ENCODE data around the gene C9orf72.
"Not testable (repeated sequence)": the region's sequence is repeated elsewhere in the genome, so short reads cannot be mapped to it uniquely, and the experiment has no call there.

Gene C9orf72

DNA sequence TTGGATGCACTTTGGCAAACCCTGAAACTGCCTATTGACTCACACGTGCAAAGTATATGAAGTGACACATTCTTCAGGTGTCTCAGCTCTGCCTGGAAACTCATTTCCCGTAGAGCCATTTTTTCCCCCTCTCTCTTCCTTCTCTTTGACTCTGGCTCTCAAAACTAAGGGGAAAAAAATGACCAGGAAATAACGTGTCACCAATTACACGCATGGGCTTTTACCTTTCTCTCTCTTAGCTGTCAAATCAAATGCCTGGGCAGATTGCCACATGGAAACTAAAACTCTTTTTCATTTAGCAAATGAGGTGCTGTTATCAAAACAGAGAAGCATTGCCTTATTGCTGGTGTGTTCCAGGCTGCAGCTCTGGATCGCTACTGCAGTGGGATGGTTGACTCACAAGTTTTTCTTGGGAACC, 67.5 kb downstream of the C9orf72 start:
- no peak overlapping the region for H3K4me3 ChIP-seq (ENCODE audit: low read depth, low read length)
- DNase-seq (ENCODE audit: low read depth): no peak
- TF ChIP-seq, protein P1, sequence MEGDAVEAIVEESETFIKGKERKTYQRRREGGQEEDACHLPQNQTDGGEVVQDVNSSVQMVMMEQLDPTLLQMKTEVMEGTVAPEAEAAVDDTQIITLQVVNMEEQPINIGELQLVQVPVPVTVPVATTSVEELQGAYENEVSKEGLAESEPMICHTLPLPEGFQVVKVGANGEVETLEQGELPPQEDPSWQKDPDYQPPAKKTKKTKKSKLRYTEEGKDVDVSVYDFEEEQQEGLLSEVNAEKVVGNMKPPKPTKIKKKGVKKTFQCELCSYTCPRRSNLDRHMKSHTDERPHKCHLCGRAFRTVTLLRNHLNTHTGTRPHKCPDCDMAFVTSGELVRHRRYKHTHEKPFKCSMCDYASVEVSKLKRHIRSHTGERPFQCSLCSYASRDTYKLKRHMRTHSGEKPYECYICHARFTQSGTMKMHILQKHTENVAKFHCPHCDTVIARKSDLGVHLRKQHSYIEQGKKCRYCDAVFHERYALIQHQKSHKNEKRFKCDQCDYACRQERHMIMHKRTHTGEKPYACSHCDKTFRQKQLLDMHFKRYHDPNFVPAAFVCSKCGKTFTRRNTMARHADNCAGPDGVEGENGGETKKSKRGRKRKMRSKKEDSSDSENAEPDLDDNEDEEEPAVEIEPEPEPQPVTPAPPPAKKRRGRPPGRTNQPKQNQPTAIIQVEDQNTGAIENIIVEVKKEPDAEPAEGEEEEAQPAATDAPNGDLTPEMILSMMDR (conservative IDR thresholded peaks at IDR 0.05; ENCODE audit: low read depth, low read length): no peak

DNA sequence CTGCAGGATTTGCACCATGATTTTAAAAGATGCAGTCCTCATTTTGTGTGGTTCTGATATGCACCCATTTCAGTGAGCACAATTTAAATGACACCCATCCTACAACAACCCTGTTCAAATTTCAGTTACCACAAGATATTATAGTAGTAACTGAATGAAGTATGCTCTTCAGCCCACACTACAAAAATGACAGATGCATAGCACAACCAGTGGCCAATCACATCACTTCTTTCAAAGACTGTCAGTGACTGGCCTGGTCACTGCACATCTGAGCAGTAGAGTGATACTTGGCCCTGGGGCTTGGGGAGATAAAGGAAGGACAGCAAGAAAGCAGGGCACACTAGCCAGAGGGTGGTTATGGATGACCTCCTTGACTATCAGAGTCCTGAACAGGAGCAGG, 69.0 kb downstream of the C9orf72 start:
- no peak overlapping the region for H3K4me3 ChIP-seq (ENCODE audit: low read depth, low read length)
- no peak for DNase-seq (ENCODE audit: low read depth)
- TF ChIP-seq, protein P1 (conservative IDR thresholded peaks at IDR 0.05; ENCODE audit: low read depth, low read length): no peak

DNA sequence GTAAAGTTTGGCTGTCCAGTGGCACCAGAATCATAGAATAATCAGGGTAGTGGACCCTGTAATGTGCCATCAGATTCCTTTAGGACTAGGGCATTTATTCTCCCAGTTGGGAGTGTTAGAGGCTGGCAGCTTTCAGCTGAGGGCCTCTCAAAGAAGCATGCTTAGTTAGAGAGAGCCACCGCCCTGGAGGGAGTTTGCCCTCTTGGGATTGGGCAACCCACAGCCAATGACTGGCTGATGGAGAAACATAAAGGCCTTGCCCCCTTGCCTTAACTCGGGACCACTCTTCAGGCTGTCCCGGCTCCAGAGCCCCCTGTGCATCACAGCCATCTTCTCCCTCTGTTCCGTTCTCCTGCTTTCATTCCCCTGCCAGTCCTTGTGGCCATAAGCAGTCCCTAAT, 69.7 kb downstream of the C9orf72 start:
- no peak overlapping the region for H3K4me3 ChIP-seq (ENCODE audit: low read depth, low read length)
- no peak for DNase-seq (ENCODE audit: low read depth)
- TF ChIP-seq, protein P1 (conservative IDR thresholded peaks at IDR 0.05; ENCODE audit: low read depth, low read length): no peak

DNA sequence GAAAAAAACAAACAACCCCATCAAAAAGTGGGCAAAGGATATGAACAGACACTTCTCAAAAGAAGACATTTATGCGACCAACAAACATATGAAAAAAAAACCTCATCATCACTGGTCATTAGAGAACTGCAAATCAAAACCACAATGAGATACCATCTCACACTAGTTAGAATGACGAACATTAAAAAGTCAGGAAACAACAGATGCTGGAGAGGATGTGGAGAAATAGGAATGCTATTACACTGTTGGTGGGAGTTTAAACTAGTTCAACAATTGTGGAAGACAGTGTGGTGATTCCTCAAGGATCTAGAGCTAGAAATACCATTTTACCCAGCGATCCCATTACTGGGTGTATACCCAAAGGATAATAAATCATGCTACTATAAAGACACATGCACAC, 72.4 kb downstream of the C9orf72 start:
- H3K4me3 ChIP-seq (ENCODE audit: low read depth, low read length); DNase-seq (ENCODE audit: low read depth): not testable (repeated sequence)

DNA sequence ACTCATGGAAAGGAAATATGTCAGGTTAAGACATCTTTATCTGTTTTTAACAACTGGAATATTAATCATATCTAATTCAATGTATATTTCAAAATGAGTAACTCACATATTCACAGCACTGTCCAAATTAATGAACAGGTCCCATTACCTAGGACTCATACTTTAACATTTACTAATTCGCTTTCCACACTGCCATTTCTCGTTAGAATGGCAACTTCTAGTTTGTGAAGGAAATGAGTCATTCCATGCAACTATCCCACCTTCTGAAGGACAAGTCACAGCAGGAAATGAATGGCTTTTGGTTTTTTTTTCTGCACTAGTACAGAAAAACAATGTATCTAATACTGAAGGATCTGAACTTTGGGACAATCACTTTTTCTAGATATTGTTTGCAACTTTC, 73.8 kb downstream of the C9orf72 start:
- peak; percentile 47 for DNase-seq (ENCODE audit: low read depth)
- TF ChIP-seq, protein P1 (conservative IDR thresholded peaks at IDR 0.05; ENCODE audit: low read depth, low read length): no peak

DNA sequence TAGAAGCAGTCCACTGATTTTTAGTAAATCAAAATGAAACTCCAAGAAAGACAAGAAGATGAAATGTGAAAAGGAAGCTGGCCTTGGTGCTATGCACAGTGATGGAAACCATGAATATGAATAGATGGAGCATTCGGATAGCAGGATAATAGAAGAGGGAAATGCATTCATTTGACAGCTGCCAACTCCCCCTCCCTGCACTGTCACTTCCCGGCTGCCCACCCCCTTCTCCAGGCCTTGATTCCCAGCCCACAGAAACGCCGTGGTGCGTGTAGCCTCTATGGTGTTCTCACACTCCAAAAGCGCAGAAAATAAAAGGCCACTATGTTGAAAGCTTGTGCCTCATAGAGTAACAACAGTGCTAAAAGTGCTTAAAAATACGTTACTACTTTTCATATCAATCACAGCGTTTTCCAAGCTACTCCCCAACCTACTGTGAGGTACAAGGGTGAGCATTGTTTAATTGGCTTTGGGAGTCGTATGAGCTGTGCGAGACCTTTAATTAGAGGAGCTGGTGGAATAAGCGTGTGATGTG, 75.3 kb downstream of the C9orf72 start:
- H3K4me3 ChIP-seq (ENCODE audit: low read depth, low read length): no peak overlapping the region
- DNase-seq (ENCODE audit: low read depth): no peak
- TF ChIP-seq, protein P1 (conservative IDR thresholded peaks at IDR 0.05; ENCODE audit: low read depth, low read length): no peak

More for the DNA sequence above, 73.8 kb downstream of the C9orf72 start:
- H3K4me3 ChIP-seq (ENCODE audit: low read depth, low read length): no peak overlapping the region
